ENCODE results near the gene MEF2B. TPM values are rescaled to one million over a fixed set of nuclear protein-coding genes. Genes with fewer than 3 reads are reported as not detected.
A peak's percentile ranks its signal among the peaks of the same experiment; 100 is the strongest.

MEF2B gene
- total RNA-seq, 6 donors from 2014 or later = 2.0 to 3.9 (median 3.1) TPM; not detected in 3

DNA sequence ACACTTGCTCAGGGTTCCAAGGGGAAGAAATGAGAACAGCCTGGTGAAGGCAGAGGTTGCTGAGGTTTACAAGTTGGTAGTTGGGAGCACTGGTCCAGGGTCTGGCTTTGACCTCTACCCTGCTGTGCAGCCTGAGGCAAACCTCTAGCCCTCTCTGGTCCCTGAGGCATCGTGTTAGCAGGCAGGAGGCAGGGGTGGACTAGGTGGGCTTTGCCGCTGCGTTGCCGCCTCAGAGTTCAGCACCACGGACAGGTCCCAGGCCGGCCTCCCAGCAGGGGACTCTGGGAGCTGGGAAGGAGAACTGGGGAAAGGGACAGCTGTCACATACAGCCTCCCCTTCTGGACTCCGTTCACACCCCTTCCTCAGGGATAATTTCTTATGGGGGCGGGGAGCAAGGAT lies 44.8 kb upstream of the MEF2B start:
- ATAC-seq (ENCODE audit: low FRiP score in 2 of 2) = peak; percentile 7 to 53
- Histone ChIP-seq H3K9me3 (no peaks in the 10 kb centered on the region), H3K27me3 (peaks cover 0 to 29% (median 9%) of the 10 kb centered on the region in 4 donors), H3K4me1 (no peaks in the 10 kb centered on the region), H3K4me3 (no peak overlapping the region), H3K36me3 (no peaks in the 10 kb centered on the region), H3K27ac (no peak overlapping the region)
- TF ChIP-seq POLR2A (IDR thresholded peaks at IDR 0.05) = no peak
- no peak for TF ChIP-seq EP300 (IDR thresholded peaks at IDR 0.05)
- TF ChIP-seq POLR2AphosphoS5 (IDR thresholded peaks at IDR 0.05) = no peak
- no peak for TF ChIP-seq CTCF (IDR thresholded peaks at IDR 0.05)
- no peak for DNase-seq
- 1 to 7% methylated on average over 2 to 8 of the region's 8 CpGs for WGBS, 2 donors

- DNase-seq (no peak), ATAC-seq (ENCODE audit: low FRiP score in 2 of 2) (no peak)
- TF ChIP-seq POLR2AphosphoS5 (IDR thresholded peaks at IDR 0.05) (no peak), EP300 (IDR thresholded peaks at IDR 0.05) (no peak), CTCF (IDR thresholded peaks at IDR 0.05) (no peak), POLR2A (IDR thresholded peaks at IDR 0.05) (no peak)
- 4 to 10% methylated on average over 5 of the region's 5 CpGs for WGBS, 2 donors
- H3K27ac ChIP-seq = no peak overlapping the region
- no peaks in the 10 kb centered on the region for H3K36me3 ChIP-seq
- H3K27me3 ChIP-seq = peaks cover 0 to 29% (median 9%) of the 10 kb centered on the region in 4 donors
- no peak overlapping the region for H3K4me3 ChIP-seq
- no peaks in the 10 kb centered on the region for H3K9me3 ChIP-seq
- no peaks in the 10 kb centered on the region for H3K4me1 ChIP-seq
Observed at GRCh38 chr19:19214159-19214490, 44.1 kb upstream of the MEF2B start.

GRCh38 chr19:19213426-19214158 lies 43.5 kb upstream of the MEF2B start:
- Histone ChIP-seq H3K36me3 (no peaks in the 10 kb centered on the region), H3K4me3 (no peak overlapping the region), H3K4me1 (no peaks in the 10 kb centered on the region), H3K27ac (no peak overlapping the region), H3K9me3 (no peaks in the 10 kb centered on the region), H3K27me3 (peaks cover 0 to 29% (median 9%) of the 10 kb centered on the region in 4 donors)
- TF ChIP-seq POLR2A (IDR thresholded peaks at IDR 0.05) (no peak), POLR2AphosphoS5 (IDR thresholded peaks at IDR 0.05) (no peak), EP300 (IDR thresholded peaks at IDR 0.05) (no peak), CTCF (IDR thresholded peaks at IDR 0.05) (no peak)
- DNase-seq (no peak), ATAC-seq (ENCODE audit: low FRiP score in 2 of 2) (no peak)
- 46 to 51% methylated on average over 17 to 21 of the region's 21 CpGs for whole genome bisulfite sequencing, 2 donors

DNA sequence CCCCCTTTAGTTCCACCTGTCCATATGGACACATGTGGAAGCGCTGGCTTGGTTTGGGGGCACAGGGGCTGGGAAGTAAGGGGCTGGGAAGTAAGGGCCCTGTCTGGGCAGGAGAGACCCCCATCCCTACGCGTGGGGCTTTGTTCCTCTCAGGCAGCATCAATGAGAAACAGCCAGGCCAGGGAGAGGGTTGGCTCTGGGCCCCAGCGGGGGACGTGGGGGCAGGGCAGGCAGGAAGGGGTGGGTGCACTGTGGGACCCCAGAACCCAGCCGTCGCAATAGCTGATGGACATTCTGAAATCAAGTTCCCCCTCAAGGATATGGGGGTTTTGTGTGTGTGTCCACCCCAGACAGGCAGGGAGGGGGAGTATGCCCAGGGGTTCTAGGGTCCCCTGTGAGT lies 42.9 kb upstream of the MEF2B start:
- no peak overlapping the region for H3K27ac ChIP-seq
- TF ChIP-seq EP300 (IDR thresholded peaks at IDR 0.05) (no peak), POLR2A (IDR thresholded peaks at IDR 0.05) (no peak), POLR2AphosphoS5 (IDR thresholded peaks at IDR 0.05) (no peak), CTCF (IDR thresholded peaks at IDR 0.05) (no peak)
- 3 to 14% methylated on average over 7 of the region's 7 CpGs for WGBS, 2 donors
- H3K4me1 ChIP-seq = no peaks in the 10 kb centered on the region
- peaks cover 0 to 33% (median 9%) of the 10 kb centered on the region in 4 donors for H3K27me3 ChIP-seq
- ATAC-seq (ENCODE audit: low FRiP score in 2 of 2) (no peak), DNase-seq (no peak)
- no peaks in the 10 kb centered on the region for H3K9me3 ChIP-seq
- no peaks in the 10 kb centered on the region for H3K36me3 ChIP-seq
- no peak overlapping the region for H3K4me3 ChIP-seq
